Loucy (cell line): Measurements from ENCODE around the gene CTNNA2.

Experiments used
- H2AFZ ChIP-seq: fragments of 200-600 bp; sonication (generic); 2 replicates; pipeline ENCODE4 v1.6.0; 2016; ENCODE audit warnings: antibody characterized with exemption, mild to moderate bottlenecking, low read length, moderate library complexity
- H3F3A ChIP-seq: fragments of 200-600 bp; 2 replicates; pipeline ENCODE4 v1.6.0; 2016; ENCODE audit warnings: antibody characterized with exemption, low read depth, mild to moderate bottlenecking
- H3K27me3 ChIP-seq: fragments of 200-600 bp; sonication (generic); 2 replicates; pipeline ENCODE4 v1.6.1; 2014; ENCODE audit warnings: low read length, mild to moderate bottlenecking; ENCODE audit not compliant: insufficient read depth, poor library complexity, severe bottlenecking
- H3K36me3 ChIP-seq: fragments of 200-600 bp; sonication (generic); 2 replicates; pipeline ENCODE4 v1.6.1; 2016; ENCODE audit warnings: low read length; ENCODE audit not compliant: insufficient read depth
- H3K4me1 ChIP-seq: fragments of 200-600 bp; sonication (generic); 2 replicates; pipeline ENCODE4 v1.5.1; 2014; ENCODE audit warnings: low read length, mild to moderate bottlenecking; ENCODE audit not compliant: insufficient read depth, poor library complexity, severe bottlenecking
- H3K4me2 ChIP-seq: fragments of 200-600 bp; sonication (generic); 2 replicates; pipeline ENCODE4 v1.6.0; 2014; ENCODE audit warnings: antibody characterized with exemption, low read length, low read depth, mild to moderate bottlenecking; ENCODE audit not compliant: poor library complexity, severe bottlenecking
- H3K4me3 ChIP-seq: fragments of 200-600 bp; sonication (generic); 2 replicates; pipeline ENCODE4 v1.5.1; 2014; ENCODE audit warnings: low read length, mild to moderate bottlenecking, mixed read lengths; ENCODE audit not compliant: poor library complexity, severe bottlenecking
- H3K79me2 ChIP-seq: fragments of 200-600 bp; sonication (generic); 2 replicates; pipeline ENCODE4 v1.6.1; 2014; ENCODE audit warnings: low read length; ENCODE audit not compliant: insufficient read depth
- H3K9ac ChIP-seq: fragments of 200-600 bp; sonication (generic); 2 replicates; pipeline ENCODE4 v1.6.0; 2014; ENCODE audit warnings: mild to moderate bottlenecking, low read depth, low read length, moderate library complexity; ENCODE audit not compliant: poor library complexity, severe bottlenecking
- H3K9me2 ChIP-seq: fragments of 200-600 bp; sonication (generic); replicated peaks from 2 replicates; pipeline ENCODE4 v1.6.1; 2016; ENCODE audit warnings: low read depth, low read length, mixed read lengths
- H3K9me3 ChIP-seq: fragments of 200-600 bp; sonication (generic); 2 replicates; pipeline ENCODE4 v1.6.1; 2014; ENCODE audit warnings: mild to moderate bottlenecking, antibody characterized with exemption, low read length, low read depth; ENCODE audit not compliant: insufficient read depth
- H4K20me1 ChIP-seq: fragments of 200-600 bp; sonication (generic); 2 replicates; pipeline ENCODE4 v1.6.0; 2014; ENCODE audit warnings: antibody characterized with exemption, low read length, mild to moderate bottlenecking; ENCODE audit not compliant: insufficient read depth, poor library complexity, severe bottlenecking
- CTCF ChIP-seq: fragments of 200-600 bp; sonication (generic); conservative IDR thresholded peaks from 2 replicates; pipeline ENCODE4 v1.5.1; 2014; ENCODE audit warnings: mild to moderate bottlenecking, antibody characterized with exemption, low read length
- EZH2phosphoT487 ChIP-seq: fragments of 200-600 bp; IDR thresholded peaks from 2 replicates; pipeline ENCODE4 v1.6.1; 2018; ENCODE audit warnings: antibody characterized with exemption, mild to moderate bottlenecking, moderate library complexity, borderline replicate concordance

Gene CTNNA2

GRCh38 chr2:79996709-79997108, 483.9 kb downstream of the CTNNA2 start:
- peaks cover 38% of the 10 kb centered on the region for H3K27me3 ChIP-seq
- no peak overlapping the region for H3K9ac ChIP-seq
- no peaks in the 10 kb centered on the region for H3F3A ChIP-seq
- no peaks in the 10 kb centered on the region for H3K36me3 ChIP-seq
- H3K9me2 ChIP-seq, result no peaks in the 10 kb centered on the region
- no peaks in the 10 kb centered on the region for H3K79me2 ChIP-seq
- no peaks in the 10 kb centered on the region for H4K20me1 ChIP-seq
- H3K4me1 ChIP-seq, result peaks cover 21% of the 10 kb centered on the region
- no peak overlapping the region for H3K4me3 ChIP-seq
- H3K9me3 ChIP-seq, result no peaks in the 10 kb centered on the region
- no peak overlapping the region for H3K4me2 ChIP-seq
- no peak overlapping the region for H2AFZ ChIP-seq
- TF ChIP-seq CTCF (no peak), EZH2phosphoT487 (no peak)

DNA sequence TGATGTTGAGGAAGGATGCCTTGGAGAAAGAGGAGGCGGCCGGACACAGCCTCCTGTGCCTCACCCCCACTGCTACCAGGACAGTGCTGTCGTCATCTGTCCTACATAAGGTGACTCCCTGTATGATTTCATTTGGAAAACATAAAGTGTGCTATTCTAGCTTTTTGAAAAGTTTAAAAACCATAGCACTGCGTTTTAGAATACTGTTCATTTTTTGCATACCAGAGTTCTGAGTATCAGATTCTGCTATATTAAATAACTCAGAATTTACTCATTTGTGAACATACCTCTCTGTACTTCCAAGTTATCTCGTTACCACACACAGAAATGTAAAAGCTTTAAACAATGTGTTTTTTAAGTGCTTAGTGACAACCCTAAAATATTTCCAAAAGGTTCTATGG, 488.9 kb downstream of the CTNNA2 start:
- H3K9me3 ChIP-seq, result no peaks in the 10 kb centered on the region
- no peaks in the 10 kb centered on the region for H4K20me1 ChIP-seq
- H3K36me3 ChIP-seq, result no peaks in the 10 kb centered on the region
- no peak for TF ChIP-seq EZH2phosphoT487
- TF ChIP-seq CTCF, result no peak
- no peak overlapping the region for H3K9ac ChIP-seq
- no peaks in the 10 kb centered on the region for H3K9me2 ChIP-seq
- peaks cover 31% of the 10 kb centered on the region for H3K27me3 ChIP-seq
- H3K4me1 ChIP-seq, result no peaks in the 10 kb centered on the region
- H3K4me2 ChIP-seq, result no peak overlapping the region
- no peak overlapping the region for H2AFZ ChIP-seq
- H3K79me2 ChIP-seq, result no peaks in the 10 kb centered on the region
- no peak overlapping the region for H3K4me3 ChIP-seq
- H3F3A ChIP-seq, result no peaks in the 10 kb centered on the region

DNA sequence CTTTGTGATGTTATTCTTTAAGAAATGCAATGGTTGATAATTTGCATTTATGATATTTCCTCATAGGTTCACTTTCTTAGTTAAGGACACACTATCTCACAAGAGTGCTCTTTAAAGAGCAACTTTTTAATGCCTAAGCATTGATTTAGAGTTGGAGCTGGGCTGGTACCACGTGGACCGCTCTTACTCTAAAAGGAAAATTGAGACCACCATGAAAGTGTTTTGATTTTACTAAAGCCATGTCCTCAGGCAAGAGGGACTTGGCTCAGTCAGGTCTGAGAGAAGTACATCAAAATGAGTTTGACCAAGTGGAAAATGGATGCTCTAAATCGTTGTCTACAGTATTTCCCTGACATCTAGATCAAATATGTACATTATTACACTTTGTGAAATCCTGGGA, 489.3 kb downstream of the CTNNA2 start:
- H3K79me2 ChIP-seq, result no peaks in the 10 kb centered on the region
- no peaks in the 10 kb centered on the region for H3K9me2 ChIP-seq
- H3K27me3 ChIP-seq, result peaks cover 27% of the 10 kb centered on the region
- no peak overlapping the region for H2AFZ ChIP-seq
- H3K9ac ChIP-seq, result no peak overlapping the region
- H3K4me3 ChIP-seq, result no peak overlapping the region
- no peaks in the 10 kb centered on the region for H3F3A ChIP-seq
- no peak overlapping the region for H3K4me2 ChIP-seq
- no peaks in the 10 kb centered on the region for H3K9me3 ChIP-seq
- H4K20me1 ChIP-seq, result no peaks in the 10 kb centered on the region
- no peaks in the 10 kb centered on the region for H3K36me3 ChIP-seq
- no peaks in the 10 kb centered on the region for H3K4me1 ChIP-seq
- no peak for TF ChIP-seq CTCF
- no peak for TF ChIP-seq EZH2phosphoT487
